ENCODE measurements around the gene C11orf71. TPM values are rescaled to one million over a fixed set of nuclear protein-coding genes. Genes with fewer than 3 reads are reported as not detected.

The C11orf71 gene
- total and polyA plus RNA-seq, 10 of the 15 experiments (the other 5 are each of a cell fraction or from before 2014, with no cell fraction given), result 1.4 to 12.0 (median 7.1) TPM

GRCh38 chr11:114442536-114442935, 42.2 kb upstream of the C11orf71 start:
- POLR2A ChIA-PET, result no interaction called here
- Histone ChIP-seq H3K27me3 (replicated peaks in 1 of 2; ENCODE audit: control insufficient read depth in 2 of 2, insufficient read depth in 2 of 2, low read length in 1 of 2) (no peaks in the 10 kb centered on the region; a peak in 1 of 4 replicates), H3K9ac (ENCODE audit: control insufficient read depth, insufficient read depth, low read length) (no peak overlapping the region), H3K4me1 (ENCODE audit: control insufficient read depth, insufficient read depth, low read length) (no peaks in the 10 kb centered on the region), H4K20me1 (ENCODE audit: control insufficient read depth, insufficient read depth) (no peaks in the 10 kb centered on the region), H3K9me3 (replicated peaks; ENCODE audit: control insufficient read depth, insufficient read depth, low read length) (no peaks in the 10 kb centered on the region), H3K79me2 (ENCODE audit: control insufficient read depth, insufficient read depth, low read length) (no peaks in the 10 kb centered on the region), H3K4me3 (no peak overlapping the region), H3K27ac (ENCODE audit: control insufficient read depth, insufficient read depth) (no peak overlapping the region), H3K4me2 (ENCODE audit: control insufficient read depth, insufficient read depth) (no peak overlapping the region), H3K36me3 (ENCODE audit: control insufficient read depth in 2 of 2, insufficient read depth in 2 of 2, low read length in 1 of 2) (no peaks in the 10 kb centered on the region), H2AFZ (ENCODE audit: control insufficient read depth, low read depth, low read length) (no peak overlapping the region)
- TF ChIP-seq ZBTB11 (CRISPR knock-in tag; IDR thresholded peaks at IDR 0.05) (no peak), SMAD1 (IDR thresholded peaks at IDR 0.05; ENCODE audit: low read depth, partially characterized antibody) (no peak), KAT2A (conservative IDR thresholded peaks at IDR 0.05; ENCODE audit: control insufficient read depth, low read depth, low read length) (no peak), CEBPB (IDR thresholded peaks at IDR 0.05; ENCODE audit: borderline replicate concordance in 1 of 2, low read depth in 2 of 2, low read length in 2 of 2) (no peak), ZBTB4 (CRISPR knock-in tag; IDR thresholded peaks at IDR 0.05) (no peak), ATF7 (IDR thresholded peaks at IDR 0.05; ENCODE audit: low read depth) (no peak), TCF3 (IDR thresholded peaks at IDR 0.05; ENCODE audit: borderline replicate concordance, insufficient read depth, low read depth, low read length) (no peak), ZBTB33 (IDR thresholded peaks at IDR 0.05) (no peak)
- RAD21 ChIA-PET (ENCODE audit: unreplicated experiment), result no interaction called here
- SMC1A ChIA-PET (ENCODE audit: uncharacterized antibody, unreplicated experiment), result no interaction called here
- CTCF ChIA-PET, result interaction anchor here (0.6 kb wide), 1 partner anchor 53 kb away, joined by 3 read pairs; no protein-coding TSS in a partner anchor
- intact Hi-C loops (cut with micrococcal nuclease; ENCODE audit: unreplicated experiment), result no loop called here
- no TSS peak for BruUV-seq (replicated peaks)
- no peak for FAIRE-seq
- ATAC-seq, result no peak
- no peak for DNase-seq (ENCODE audit: low read depth, low spot score)
- in situ Hi-C loops (cut with MboI), result no loop called here
- 100% methylated on average over 1 of the region's 1 CpG for WGBS (ENCODE audit: insufficient coverage, insufficient replicate concordance, low lambda C conversion rate, missing lambda C conversion rate)
